Measurements from ENCODE around the gene ADAMTS12. TPM values are rescaled to one million over a fixed set of nuclear protein-coding genes. Genes with fewer than 3 reads are reported as not detected.

Gene ADAMTS12
- total and polyA plus RNA-seq, 2 donors (not counting 1 experiment from before 2014, with no cell fraction given), result 10.7 to 44.8 TPM

GRCh38 chr5:33753704-33754103 is 138.1 kb downstream of the ADAMTS12 start:
- Histone ChIP-seq H3K79me2 (ENCODE audit: control insufficient read depth, insufficient read depth, low read length) (no peaks in the 10 kb centered on the region), H3K4me1 (ENCODE audit: control insufficient read depth, extremely low read depth, insufficient read depth, low read length) (no peaks in the 10 kb centered on the region)
- TF ChIP-seq CTCF (conservative IDR thresholded peaks at IDR 0.05 in 1 of 2, IDR thresholded peaks at IDR 0.05 in 1 of 2; ENCODE audit: low read depth in 1 of 2, low read length in 2 of 2), result no peak
- no peak for TF ChIP-seq EZH2 (IDR thresholded peaks at IDR 0.05; ENCODE audit: low read length, missing control alignments)

GRCh38 chr5:33748754-33749153 is 143.0 kb downstream of the ADAMTS12 start:
- no peaks in the 10 kb centered on the region for H3K36me3 ChIP-seq (ENCODE audit: control insufficient read depth, insufficient read depth, low read length)
- no peak overlapping the region for H3K4me3 ChIP-seq (replicated peaks in 1 of 4; ENCODE audit: control extremely low read depth in 1 of 4, insufficient read depth in 1 of 4, low read depth in 3 of 4, low read length in 4 of 4)
- TF ChIP-seq CTCF (conservative IDR thresholded peaks at IDR 0.05 in 1 of 2, IDR thresholded peaks at IDR 0.05 in 1 of 2; ENCODE audit: low read depth in 1 of 2, low read length in 2 of 2) (no peak), EZH2 (IDR thresholded peaks at IDR 0.05; ENCODE audit: low read length, missing control alignments) (no peak)
- no peak overlapping the region for H3K27ac ChIP-seq (ENCODE audit: insufficient read depth, low read length)
- no peak overlapping the region for H3K4me2 ChIP-seq (ENCODE audit: extremely low read depth, insufficient read depth, low read length)
- no peak for DNase-seq (ENCODE audit: low read depth in 2 of 2)
- no peaks in the 10 kb centered on the region for H3K27me3 ChIP-seq (ENCODE audit: control insufficient read depth, insufficient read depth, low read length)
- no peaks in the 10 kb centered on the region for H3K79me2 ChIP-seq (ENCODE audit: control insufficient read depth, insufficient read depth, low read length)
- no peak overlapping the region for H2AFZ ChIP-seq (ENCODE audit: low read length)
- H3K4me1 ChIP-seq (ENCODE audit: control insufficient read depth, extremely low read depth, insufficient read depth, low read length), result no peaks in the 10 kb centered on the region
- H3K9ac ChIP-seq (ENCODE audit: insufficient read depth, low read length), result no peak overlapping the region
- no peaks in the 10 kb centered on the region for H4K20me1 ChIP-seq (ENCODE audit: control insufficient read depth, extremely low read depth, insufficient read depth, low read length)
- H3K9me3 ChIP-seq (ENCODE audit: control insufficient read depth, insufficient read depth, low read depth, low read length), result no peaks in the 10 kb centered on the region

More at GRCh38 chr5:33753704-33754103, 138.1 kb downstream of the ADAMTS12 start:
- H3K9me3 ChIP-seq (ENCODE audit: control insufficient read depth, insufficient read depth, low read depth, low read length), result no peaks in the 10 kb centered on the region
- no peaks in the 10 kb centered on the region for H3K36me3 ChIP-seq (ENCODE audit: control insufficient read depth, insufficient read depth, low read length)
- no peak overlapping the region for H3K27ac ChIP-seq (ENCODE audit: insufficient read depth, low read length)
- no peak overlapping the region for H2AFZ ChIP-seq (ENCODE audit: low read length)
- H3K27me3 ChIP-seq (ENCODE audit: control insufficient read depth, insufficient read depth, low read length), result no peaks in the 10 kb centered on the region
- H3K4me2 ChIP-seq (ENCODE audit: extremely low read depth, insufficient read depth, low read length), result no peak overlapping the region
- no peak overlapping the region for H3K9ac ChIP-seq (ENCODE audit: insufficient read depth, low read length)
- H4K20me1 ChIP-seq (ENCODE audit: control insufficient read depth, extremely low read depth, insufficient read depth, low read length), result no peaks in the 10 kb centered on the region
- no peak for DNase-seq (ENCODE audit: low read depth in 2 of 2)
- H3K4me3 ChIP-seq (replicated peaks in 1 of 4; ENCODE audit: control extremely low read depth in 1 of 4, insufficient read depth in 1 of 4, low read depth in 3 of 4, low read length in 4 of 4), result no peak overlapping the region

GRCh38 chr5:33745101-33745770 is 146.6 kb downstream of the ADAMTS12 start:
- Histone ChIP-seq H3K4me1 (ENCODE audit: control insufficient read depth, extremely low read depth, insufficient read depth, low read length) (no peaks in the 10 kb centered on the region), H3K36me3 (ENCODE audit: control insufficient read depth, insufficient read depth, low read length) (no peaks in the 10 kb centered on the region), H3K79me2 (ENCODE audit: control insufficient read depth, insufficient read depth, low read length) (no peaks in the 10 kb centered on the region), H3K4me3 (replicated peaks in 1 of 4; ENCODE audit: control extremely low read depth in 1 of 4, insufficient read depth in 1 of 4, low read depth in 3 of 4, low read length in 4 of 4) (no peak overlapping the region), H4K20me1 (ENCODE audit: control insufficient read depth, extremely low read depth, insufficient read depth, low read length) (no peaks in the 10 kb centered on the region), H2AFZ (ENCODE audit: low read length) (no peak overlapping the region), H3K27ac (ENCODE audit: insufficient read depth, low read length) (no peak overlapping the region), H3K27me3 (ENCODE audit: control insufficient read depth, insufficient read depth, low read length) (no peaks in the 10 kb centered on the region), H3K9ac (ENCODE audit: insufficient read depth, low read length) (no peak overlapping the region), H3K9me3 (ENCODE audit: control insufficient read depth, insufficient read depth, low read depth, low read length) (no peaks in the 10 kb centered on the region), H3K4me2 (ENCODE audit: extremely low read depth, insufficient read depth, low read length) (no peak overlapping the region)
- DNase-seq (ENCODE audit: low read depth in 2 of 2), result no peak
- no peak for TF ChIP-seq EZH2 (IDR thresholded peaks at IDR 0.05; ENCODE audit: low read length, missing control alignments)
- TF ChIP-seq CTCF (conservative IDR thresholded peaks at IDR 0.05 in 1 of 2, IDR thresholded peaks at IDR 0.05 in 1 of 2; ENCODE audit: low read depth in 1 of 2, low read length in 2 of 2), result no peak
